ENCODE measurements around the gene HMGN3.
"Not testable (repeated sequence)": the region's sequence is repeated elsewhere in the genome, so short reads cannot be mapped to it uniquely, and the experiment has no call there.

HMGN3 gene

DNA sequence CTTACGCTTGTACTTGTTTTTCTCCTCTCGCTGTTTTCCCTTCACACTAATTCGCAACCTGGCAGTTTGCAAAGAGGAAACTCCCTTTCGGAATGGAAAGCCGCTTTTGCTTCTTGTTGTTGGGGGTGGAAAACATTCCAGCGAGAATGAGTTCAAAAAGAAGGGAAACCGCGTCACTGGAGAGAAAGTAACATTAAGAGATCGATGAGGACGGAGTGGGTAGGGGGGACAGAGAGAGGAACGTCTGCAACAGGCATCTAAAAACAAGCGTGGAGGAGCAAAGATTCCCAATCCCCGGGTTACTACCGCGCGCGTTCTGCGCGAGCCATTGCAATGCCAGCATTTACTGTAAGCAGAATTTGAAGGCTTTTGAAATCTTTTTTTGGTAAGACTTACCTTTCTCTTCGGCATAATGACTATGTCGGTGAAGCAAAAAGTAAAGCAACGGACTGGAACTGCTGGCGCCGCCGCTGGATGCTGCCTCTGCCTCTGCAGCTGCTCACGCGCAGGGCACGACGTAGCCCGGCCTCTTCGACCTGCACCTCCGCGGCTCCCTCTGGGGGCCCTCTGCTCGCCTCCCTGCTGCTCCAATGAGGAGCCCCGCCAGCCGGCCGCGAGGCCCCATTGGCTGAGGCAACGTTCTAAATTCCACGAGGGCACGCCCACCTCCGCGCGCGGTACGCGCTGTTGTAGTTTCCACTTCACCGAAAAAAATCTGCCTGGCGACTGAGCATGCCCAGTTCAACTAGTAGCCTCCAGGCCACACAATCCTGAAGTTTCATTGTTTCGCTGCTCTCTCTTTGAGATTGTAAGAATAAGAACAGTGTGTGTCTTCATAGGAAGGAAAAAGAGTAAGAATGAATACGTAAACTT lies at the start of gene HMGN3:
Gene HMGN3 (minus strand): TSS at position 533 of the 873 bp plus-strand sequence.
- DNase-seq (ENCODE audit: low read depth) = peak; percentile 56

DNA sequence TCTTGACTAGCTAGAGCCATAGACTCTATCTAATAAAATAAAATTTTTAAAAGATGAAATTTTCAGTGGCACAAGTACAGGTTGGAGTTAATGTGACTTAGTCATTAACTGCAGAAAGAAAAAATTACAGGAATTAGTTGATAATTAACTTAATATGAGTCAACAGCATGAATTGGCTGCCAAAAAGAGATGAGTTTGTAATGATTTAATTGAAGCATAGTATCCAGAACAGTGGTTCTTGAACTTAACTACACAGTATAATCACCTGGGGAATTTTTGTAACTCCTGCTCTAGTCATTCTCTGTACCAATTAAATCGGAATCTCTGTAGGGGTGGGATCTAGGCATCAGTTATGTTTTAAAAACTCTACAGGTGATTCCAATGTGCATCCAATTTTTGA lies 46.3 kb upstream of the HMGN3 start:
- no peak for DNase-seq (ENCODE audit: low read depth)

DNA sequence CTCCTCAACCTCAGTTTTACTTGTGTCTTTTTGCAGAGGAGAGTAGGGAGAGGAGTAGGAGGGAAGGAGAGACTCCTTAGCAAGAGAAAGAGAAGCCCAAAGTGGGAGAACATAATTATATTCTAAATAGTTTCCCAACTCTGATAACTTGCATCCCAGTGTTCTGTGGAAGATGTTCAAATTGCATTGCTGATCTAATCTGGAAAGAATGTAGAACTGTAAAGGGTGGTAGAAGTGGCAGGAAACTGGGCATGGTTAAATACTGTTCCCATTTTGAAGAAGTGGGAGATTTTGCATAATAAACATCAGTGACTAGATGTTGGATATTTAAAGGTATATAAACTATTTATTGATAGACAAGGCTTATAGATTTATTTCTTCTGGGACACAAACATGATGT lies 42.6 kb upstream of the HMGN3 start:
- no peak for DNase-seq (ENCODE audit: low read depth)

DNA sequence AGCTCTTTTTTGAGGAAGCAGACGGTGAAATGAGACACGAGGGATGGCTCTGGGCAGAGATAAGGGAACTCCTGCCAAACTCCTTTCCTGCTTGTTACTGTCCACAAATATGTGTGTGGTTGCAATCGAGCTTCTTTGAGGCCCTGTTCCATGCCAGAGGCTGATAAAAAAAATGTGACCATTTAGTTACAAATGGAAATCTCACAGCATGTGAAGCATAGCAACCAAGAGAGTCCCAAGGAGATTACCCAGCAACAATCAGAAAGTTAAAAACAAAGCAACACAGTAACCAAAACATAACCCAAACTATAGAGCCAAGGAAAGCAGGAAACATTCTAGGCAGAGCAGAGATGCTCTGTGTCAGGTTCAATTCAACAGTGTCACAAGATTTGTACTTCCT lies 35.4 kb upstream of the HMGN3 start:
- DNase-seq (ENCODE audit: low read depth) = peak; percentile 58

DNA sequence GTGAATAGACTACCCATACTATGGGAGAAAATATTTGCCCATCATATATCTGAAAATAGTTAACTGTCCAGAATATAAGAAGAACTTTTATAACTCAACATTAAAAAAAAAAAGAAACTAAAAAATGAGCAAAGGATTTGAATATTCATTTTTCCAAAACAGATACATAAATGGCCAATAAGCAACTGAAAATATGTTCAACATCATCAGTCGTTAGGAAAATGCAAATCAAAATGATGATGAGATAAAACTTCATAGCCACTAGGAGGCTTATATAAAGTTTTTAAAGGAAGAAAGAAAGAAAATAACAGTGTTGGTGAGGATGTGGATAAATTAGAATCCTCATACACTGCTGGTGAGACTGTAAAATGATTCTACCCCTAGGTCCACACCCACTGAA lies 32.6 kb upstream of the HMGN3 start:
- no peak for DNase-seq (ENCODE audit: low read depth)

DNA sequence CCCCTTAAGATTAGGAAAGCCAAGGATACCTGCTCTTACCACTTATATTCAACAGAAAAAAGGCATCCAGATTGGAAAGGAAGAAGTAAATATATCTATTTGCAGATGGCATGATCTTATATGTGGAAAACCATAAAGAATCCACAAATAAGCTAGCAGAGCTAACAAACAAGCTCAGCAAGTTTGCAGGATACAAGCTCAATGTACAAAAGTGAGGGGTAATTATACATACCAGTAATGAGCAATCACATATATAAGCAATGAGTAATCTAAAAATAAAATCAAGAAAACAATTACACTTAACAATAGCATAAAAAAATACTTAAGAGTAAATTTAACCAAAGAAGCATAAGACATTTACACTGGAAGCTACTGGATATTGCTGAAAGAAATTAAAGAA lies 31.6 kb upstream of the HMGN3 start:
- no peak for DNase-seq (ENCODE audit: low read depth)

DNA sequence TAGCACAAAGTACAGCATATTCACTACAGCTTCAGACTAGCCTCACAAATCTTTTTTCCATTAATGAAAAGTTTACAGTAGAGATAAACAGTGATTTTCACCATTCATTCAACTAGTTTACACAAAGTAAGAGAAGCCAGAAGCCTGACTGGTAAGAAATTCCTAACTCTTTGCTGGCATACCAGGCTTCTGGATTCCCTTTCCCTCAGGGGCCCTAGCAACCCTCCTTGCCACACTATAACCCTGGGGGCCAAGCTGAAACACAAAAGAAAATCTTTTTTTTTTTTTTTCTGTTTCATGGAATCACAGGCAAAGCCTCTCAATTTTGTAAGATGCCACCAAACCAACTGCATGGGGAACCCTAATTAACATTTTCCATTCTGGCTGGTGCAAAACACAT lies 28.9 kb upstream of the HMGN3 start:
- DNase-seq (ENCODE audit: low read depth) = no peak

DNA sequence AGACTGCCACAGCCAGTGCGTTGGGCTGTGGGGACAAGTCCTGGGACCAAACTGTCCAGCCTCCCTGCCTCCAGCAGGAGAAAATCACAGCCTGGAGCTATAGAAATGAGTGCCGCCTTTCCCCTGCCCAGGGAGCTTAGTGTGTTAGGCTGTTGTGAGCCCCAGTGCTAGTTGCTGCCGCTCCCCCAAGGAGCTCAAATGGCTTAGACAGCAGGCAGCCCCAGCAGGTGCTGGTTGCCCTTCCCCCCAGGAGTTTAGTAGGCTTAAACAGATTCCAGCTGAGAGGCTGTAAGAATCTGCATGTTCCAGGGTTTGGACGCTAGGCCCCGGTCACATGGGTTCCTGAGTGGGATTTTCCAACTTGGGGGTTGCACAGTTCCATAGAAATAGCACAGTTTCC lies 27.2 kb upstream of the HMGN3 start:
- no peak for DNase-seq (ENCODE audit: low read depth)

DNA sequence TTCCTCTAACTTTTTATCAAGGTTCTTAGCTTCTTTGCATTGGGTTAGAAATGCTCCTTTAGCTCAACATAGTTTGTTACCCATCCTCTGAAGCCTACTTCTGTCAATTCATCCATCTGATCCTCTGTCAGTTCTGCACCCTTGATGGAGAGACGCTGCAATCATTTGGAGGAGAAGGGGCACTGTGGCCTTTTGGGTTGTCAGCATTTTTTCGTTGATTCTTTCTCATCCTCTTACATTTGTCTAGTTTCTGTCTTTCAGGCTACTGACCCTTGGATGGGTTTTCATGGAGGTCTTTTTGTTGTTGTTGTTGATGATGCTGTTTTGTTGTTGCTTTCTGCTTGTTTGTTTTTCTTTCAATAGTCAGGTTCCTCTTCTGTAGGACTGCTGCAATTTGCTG lies 26.3 kb upstream of the HMGN3 start:
- no peak for DNase-seq (ENCODE audit: low read depth)

DNA sequence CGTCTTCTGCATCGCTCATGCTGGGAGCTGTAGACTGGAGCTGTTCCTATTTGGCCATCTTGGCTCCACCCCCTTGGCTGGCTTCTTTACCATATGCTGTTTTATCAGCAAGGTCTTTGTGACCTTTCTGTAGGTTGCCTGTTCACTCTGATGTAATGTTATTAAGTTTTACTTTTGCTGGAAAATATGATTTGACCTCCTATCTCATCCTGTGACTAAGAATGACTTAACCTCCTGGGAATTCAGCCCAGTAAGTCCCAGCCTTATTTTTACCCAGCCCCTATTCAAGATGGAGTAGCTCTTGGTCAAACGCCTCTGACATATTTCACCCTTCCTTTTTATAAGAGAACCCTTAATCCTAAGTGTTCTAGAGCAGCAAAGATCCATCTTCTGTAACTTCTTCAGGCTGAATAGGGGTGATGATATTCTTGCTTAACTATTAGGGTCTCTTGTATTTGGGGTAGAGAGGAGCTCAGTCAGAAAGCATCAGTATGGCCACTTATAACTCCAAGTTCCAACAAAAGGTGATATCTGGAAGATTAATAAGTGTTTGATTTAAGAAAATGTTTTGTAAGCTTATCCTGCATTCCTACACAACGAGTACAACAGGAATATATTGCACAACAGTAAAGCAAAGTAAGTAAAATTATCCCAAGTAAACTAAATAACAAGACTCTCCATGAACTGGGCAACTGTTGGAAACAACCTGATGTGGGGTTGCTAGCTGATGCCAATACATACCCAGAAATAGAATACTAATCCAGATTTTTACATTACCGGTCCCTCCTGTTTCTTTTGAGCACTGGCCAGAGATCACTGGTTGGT lies 23.1 kb upstream of the HMGN3 start:
- DNase-seq (ENCODE audit: low read depth) = no peak

DNA sequence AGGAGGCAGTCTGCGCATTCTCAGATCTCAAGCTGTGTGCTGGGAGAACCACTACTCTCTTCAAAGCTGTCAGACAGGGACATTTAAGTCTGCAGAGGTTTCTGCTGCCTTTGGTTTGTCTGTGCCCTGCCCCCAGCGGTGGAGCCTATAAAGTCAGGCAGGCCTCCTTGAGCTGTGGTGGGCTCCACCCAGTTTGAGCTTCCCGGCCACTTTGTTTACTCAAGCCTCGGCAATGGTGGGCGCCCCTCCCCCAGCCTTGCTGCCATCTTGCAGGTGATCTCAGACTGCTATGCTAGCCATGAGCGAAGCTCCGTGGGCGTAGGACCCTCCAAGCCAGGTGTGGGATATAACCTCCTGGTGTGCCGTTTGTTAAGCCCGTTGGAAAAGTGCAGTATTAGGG lies 22.3 kb upstream of the HMGN3 start:
- DNase-seq (ENCODE audit: low read depth) = not testable (repeated sequence)

DNA sequence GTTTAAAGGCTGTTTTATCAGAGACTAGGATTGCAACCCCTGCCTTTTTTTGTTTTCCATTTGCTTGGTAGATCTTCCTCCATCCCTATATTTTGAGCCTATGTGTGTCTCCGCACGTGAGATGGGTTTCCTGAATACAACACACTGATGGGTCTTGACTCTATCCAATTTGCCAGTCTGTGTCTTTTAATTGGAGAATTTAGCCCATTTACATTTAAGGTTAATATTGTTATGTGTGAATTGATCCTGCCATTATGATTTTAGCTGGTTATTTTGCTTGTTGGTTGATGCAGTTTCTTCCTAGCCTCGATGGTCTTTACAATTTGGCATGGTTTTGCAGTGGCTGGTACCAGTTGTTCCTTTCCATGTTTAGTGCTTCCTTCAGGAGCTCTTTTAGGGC lies 20.6 kb upstream of the HMGN3 start:
- DNase-seq (ENCODE audit: low read depth) = not testable (repeated sequence)

DNA sequence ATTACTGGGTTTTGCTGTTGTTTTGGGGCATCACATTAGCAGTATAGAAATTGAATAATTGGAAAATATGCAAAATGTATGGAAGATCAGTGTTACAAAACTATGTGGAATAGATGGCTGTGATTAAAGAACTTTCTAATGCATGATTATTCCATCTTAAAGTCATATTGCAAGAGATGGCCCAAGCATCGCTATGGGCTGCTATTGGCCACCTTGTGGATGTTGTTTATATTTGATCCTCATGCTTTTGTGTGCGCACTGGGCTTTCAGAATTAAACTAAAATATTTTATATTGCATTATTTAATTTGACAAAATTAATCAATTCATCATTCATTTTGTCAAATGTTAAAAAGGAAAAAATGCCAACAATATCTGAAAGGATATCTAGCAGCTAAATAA lies 16.1 kb upstream of the HMGN3 start:
- DNase-seq (ENCODE audit: low read depth) = no peak

DNA sequence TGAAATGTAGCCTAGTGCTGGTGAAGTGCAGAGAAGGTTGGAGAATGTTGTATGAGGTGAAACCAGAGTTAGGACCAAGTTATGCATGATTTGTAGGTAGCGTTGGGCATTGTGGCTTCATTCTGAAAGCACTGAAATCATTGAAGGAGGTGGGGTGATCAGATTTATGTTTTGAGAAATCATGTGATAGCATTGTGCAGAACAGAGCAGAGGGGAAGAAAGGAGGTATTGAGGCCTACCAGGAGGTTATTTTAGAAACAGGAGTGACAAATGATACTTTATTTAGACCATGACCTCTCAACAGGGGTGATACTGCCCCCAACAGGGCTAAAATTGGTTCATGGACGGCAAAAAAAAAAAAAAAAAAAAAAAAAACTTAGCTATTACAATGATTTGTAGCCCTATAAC lies 15.6 kb upstream of the HMGN3 start:
- no peak for DNase-seq (ENCODE audit: low read depth)

DNA sequence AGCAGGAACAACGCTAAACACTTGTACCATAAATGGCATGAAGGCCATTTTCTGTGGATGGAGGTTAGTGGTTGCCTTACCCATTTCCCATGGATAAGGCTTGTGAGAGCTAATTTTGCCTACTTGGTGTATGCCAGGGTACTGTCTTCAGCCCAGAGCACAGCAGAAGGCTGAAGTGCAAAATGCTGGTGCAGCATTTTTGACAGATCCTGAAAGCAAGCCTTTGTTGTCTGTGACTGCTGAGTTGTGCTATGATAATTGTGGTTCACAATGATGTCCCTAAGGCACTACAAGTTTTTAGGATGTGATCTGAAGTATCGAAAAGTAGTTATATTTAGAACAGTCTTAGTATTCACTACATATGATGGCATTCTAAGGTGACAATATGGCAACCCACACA lies 14.7 kb upstream of the HMGN3 start:
- no peak for DNase-seq (ENCODE audit: low read depth)

DNA sequence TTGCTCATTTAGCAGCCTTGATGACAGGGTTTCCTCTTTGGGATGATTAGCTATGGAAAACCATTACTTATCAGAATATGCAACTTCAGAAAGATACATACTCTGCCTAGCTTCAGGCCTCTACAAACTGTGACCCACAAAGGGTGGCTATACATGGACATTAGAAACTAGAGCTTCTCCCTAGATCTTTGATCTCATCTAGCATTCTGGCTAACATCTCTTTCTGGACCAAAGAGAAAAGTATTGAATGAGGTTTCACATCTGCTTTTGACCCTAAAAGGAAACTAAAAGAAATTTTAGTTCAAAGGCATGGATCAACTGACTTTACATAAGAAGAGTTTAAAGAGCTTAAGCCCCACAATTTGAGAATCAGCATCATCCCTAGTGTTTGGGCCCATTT lies 12.4 kb upstream of the HMGN3 start:
- DNase-seq (ENCODE audit: low read depth) = no peak

DNA sequence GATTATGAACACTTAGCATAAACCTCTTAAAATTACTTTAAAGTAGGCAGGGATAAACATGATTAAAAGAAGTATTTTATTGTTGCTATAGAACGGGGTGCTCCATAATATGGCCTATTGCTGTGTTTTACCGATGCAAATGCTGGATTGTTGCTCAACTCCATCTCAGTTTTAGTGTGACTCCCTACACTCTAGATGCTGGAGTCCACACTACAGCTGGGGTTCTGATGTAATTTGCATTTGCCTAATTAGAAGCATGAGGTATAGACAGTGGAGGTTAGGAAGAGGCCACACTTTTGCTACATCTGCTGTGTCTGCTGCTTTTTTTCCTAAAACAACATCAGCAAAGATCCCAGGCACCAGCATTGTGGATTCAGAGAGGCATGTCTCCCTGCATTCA lies 6.7 kb upstream of the HMGN3 start:
- no peak for DNase-seq (ENCODE audit: low read depth)

DNA sequence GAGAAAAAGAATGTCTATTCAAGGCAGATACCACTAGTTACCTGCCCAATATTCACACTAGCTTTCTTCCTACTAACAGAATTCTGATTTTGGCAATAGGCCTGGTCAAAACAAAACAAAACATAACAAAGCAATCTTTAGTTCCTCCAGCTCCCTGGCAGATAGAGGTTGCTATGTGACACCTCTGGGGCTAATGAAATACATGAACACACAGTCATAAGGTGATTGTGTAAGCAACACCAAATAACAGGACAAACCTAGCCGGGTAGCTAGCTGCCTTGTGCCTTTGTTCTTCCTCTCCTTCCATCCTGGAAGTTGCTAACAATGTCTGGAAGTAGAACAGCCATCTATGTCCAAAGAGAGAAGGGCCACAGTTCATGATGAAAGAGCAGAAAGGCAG lies 6.0 kb upstream of the HMGN3 start:
- no peak for DNase-seq (ENCODE audit: low read depth)

DNA sequence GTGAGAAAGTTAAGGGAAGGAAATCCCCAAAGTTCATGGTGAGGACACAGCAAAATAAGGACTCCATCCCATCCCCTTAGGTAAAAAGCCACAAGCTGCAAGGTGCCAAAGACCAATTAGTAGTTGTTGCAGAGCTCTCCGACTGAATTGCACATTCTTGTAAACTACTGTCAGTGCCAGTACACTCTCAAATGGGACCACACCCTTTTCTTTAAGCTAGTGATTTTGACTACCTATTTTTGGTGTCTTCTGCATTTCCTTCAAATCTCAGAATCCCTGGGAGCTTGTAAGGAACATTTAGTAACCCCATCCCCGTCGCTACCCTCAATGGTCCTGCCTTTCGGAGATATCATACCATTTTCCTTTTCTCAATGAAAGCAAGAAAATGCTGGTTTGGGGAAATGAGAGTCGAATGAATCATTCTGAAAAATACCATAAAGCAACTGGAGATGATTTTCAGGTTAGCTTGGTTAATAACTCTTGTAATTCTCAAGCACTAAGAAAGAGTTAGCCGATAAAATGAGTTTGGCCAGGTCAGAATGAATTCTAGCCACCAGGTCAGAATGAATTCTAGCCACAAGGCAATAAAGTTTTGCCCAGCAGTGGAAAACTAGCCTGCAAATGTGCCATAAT lies 5.2 kb upstream of the HMGN3 start:
- DNase-seq (ENCODE audit: low read depth) = no peak

DNA sequence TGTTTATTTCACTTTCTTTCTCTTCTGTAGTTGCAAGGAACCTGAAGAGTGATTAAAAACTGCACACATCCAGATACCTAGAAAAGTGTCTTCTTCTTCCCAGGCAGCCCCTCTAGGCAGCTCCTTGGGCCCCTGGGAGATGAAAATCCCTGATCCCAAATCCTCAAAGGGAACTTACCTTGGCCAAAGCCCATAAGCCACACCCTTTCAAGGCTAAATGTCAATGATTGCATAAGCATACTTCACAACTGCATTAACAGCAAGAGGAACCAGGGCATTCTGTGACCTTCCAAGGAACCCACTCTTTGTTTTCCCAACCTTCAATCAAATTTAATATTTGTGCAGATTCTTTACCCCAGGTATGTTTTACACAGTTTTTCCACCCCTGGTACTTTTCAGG lies 4.4 kb upstream of the HMGN3 start:
- DNase-seq (ENCODE audit: low read depth) = no peak

DNA sequence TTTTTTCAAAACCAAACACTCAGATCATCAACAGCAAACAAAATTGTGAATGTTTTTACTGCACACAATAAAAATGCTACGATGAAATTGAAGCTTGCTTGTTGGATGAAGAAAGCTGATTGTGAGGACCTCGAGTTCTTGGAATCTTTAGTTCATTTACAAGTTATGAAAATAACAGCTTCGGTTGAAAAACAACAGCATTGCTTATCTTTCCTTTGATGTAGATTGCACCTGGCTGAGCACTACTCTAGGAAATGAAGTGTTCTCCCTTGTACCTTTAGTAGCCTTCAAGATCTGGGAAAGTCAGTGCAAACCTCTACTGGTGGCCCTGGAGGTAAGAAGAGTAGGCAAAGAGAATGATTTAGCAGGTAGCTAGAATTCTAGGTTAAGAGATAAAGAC lies 2.2 kb upstream of the HMGN3 start:
- DNase-seq (ENCODE audit: low read depth) = no peak

DNA sequence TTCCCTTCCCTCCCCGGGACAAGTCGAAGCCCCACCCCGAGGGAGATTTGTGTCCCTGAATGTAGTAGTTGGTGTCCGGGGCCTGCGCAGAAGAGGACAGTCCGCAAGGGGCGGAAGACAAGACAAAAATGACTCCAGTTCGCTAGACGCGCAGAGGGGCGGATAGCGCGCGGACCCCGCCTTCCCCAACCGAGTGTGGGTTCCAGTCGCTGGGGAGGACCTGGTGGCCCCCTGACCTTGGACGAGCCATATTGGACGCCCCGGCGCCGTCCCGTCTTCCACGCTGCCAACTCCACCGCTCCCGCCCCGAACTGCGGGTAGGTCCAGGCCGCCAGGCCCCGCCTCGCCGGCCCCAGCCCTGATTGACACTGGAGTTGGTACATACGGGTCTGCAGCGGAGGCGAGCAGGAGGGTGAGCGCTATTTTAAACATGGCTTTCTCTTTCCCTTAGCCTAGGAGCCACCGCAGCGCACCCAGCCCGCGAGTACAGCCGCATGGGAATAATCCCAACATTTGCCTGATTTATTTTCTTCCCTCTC lies 802 bp downstream of the HMGN3 start:
- DNase-seq (ENCODE audit: low read depth) = peak; percentile 54

Data from non-pigmented ciliary epithelial cell (primary cell).